HG02588 (cell line): ENCODE results near the gene CFAP61.
"Not testable (repeated sequence)": the region's sequence is repeated elsewhere in the genome, so short reads cannot be mapped to it uniquely, and the experiment has no call there.

ENCODE experiments used
- ATAC-seq: cut with Tn5 transposase; IDR thresholded peaks from one replicate; pipeline ENCODE4 v1.9.1; 2021; ENCODE audit warnings: mild to moderate bottlenecking, moderate library complexity; ENCODE audit not compliant: unreplicated experiment

Gene CFAP61

GRCh38 chr20:20085812-20086211 lies 33.5 kb downstream of the CFAP61 start:
- no peak for ATAC-seq

- ATAC-seq: no peak
These were observed 36.7 kb downstream of the CFAP61 start for GRCh38 chr20:20089018-20089417.

GRCh38 chr20:20089939-20090338 lies 37.6 kb downstream of the CFAP61 start:
- no peak for ATAC-seq

DNA sequence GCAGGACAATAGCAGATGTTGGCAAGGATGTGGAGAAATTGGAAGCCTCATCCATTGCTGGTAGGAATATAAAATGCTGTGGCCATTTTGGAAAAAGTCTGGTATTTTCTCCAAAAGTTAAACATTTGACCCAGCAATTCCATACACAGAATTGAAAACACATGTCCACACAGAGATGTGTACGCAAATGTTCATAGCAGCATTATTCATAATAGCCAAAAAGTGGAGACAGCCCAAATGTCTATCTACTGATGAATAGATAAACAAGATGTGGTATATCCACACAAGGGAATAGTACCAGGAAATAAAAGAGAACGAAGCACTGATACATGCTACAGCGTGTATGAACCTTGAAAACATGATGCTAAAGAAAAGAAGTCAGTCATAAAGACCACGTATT lies 40.5 kb downstream of the CFAP61 start:
- no peak for ATAC-seq

- ATAC-seq: no peak
These were observed 42.1 kb downstream of the CFAP61 start for GRCh38 chr20:20094410-20094809.

- no peak for ATAC-seq
These were observed 43.0 kb downstream of the CFAP61 start for GRCh38 chr20:20095114-20095872.

DNA sequence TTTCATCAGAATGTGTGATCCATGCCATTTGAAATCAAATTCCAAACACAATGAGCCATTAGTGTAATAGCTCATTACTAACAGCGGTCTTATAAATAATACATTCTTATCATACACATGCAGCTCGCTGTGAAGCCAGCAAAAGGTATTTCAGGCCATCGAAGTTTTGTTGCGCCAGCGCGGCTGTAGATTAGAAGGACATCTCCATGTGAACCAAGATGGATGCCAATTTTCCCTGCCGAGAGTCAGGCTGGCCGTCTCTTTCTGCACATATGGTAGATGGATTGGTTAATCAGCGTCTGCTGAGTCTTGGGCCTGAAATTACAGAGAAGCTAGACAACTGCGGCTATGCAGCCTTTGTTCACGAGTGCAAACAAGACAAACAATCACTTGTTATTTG lies 44.1 kb downstream of the CFAP61 start:
- ATAC-seq: no peak

GRCh38 chr20:20100881-20101280 lies 48.5 kb downstream of the CFAP61 start:
- no peak for ATAC-seq

DNA sequence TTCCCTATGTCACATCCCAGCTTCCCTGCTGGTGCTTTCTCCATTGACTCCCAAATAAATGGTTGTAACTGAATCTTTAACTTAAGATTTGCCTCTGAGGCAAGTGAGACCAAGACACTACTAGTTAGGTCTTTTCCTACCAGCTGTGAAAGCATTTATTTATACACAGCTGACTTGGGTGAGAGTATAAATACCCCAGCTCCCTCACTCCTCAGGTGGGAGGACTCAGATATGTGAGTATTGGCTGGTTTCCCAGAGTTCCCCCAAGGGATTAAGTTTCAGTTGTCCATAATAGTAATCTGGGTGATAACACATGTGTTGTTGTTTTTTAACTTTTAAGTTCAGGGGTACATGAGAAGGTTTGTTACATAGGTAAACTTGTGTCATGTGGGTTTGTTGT lies 49.8 kb downstream of the CFAP61 start:
- no peak for ATAC-seq

DNA sequence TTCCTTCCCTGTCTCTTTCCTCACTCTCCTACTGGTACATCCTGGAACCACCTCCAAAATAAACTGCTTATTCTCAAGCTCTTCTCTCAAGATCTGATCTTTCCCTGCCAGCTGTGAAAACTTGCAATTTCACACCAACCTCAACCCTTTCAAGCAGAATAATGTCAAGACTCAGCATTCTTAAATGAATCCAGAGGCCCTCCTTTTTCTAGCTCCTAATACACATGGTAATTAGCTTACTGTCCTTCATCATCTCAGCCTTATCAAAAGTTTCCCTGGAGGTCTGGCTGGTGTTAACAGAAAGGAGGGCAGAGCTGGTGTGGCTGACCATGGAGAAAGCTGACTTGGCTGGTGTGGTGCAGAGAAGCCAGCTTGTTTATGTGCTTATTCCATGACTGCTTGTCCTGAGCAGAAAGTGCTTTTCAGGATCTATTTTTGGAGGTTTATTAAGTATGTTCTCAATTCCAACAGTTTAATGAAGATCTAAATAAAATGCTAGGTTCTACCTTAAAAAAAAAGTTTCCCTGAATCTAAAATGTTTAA lies 50.5 kb downstream of the CFAP61 start:
- no peak for ATAC-seq

- ATAC-seq: no peak
These were observed 51.2 kb downstream of the CFAP61 start for GRCh38 chr20:20103486-20103885.

DNA sequence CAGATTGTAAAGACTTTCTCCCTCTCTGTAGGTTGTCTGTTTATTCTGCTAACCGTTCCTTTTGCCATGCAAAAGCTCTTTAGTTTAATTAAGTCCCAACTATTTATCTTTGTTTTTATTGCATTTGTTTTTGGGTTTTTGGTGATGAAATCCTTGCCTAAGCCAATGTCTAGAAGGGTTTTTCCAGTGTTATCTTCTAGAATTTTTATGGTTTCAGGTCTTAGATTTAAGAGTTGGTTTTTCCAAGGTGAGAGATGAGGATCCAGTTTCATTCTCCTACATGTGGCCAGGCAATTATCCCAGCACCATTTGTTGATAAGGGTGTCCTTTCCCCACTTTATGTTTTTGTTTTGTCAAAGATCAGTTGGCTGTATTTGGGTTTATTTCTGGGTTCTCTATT lies 70.9 kb downstream of the CFAP61 start:
- not testable (repeated sequence) for ATAC-seq

- ATAC-seq: no peak
These were observed 78.1 kb downstream of the CFAP61 start for GRCh38 chr20:20130399-20130798.

DNA sequence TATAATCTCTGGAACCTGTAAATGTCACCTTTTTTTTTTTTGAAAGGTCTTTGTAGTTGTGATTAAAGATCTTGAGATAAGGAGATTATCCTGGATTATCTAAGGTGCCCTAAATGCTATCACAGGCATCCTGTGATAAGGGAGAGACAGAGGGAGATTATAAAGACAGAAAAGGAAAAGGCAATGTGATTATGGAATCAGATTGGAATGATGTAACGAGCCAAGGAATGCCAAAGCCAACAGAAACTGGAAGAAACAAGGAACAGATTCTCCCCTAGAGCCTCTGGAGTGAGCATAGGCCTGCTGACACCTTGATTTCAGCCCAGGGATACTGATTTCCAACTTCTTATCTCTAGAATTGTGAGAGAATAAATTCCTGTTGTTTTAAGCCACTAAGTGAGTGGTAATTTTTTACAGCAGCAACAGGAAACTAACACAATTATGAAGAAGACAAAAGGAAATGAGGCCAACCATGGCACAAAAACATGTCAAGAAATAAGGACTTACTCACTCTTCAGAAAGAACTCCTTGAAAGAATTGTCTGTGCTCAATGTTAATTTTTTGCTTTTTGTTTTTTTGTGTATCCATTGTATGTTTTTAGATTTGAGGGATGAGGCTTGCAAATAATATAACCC lies 82.7 kb downstream of the CFAP61 start:
- no peak for ATAC-seq

DNA sequence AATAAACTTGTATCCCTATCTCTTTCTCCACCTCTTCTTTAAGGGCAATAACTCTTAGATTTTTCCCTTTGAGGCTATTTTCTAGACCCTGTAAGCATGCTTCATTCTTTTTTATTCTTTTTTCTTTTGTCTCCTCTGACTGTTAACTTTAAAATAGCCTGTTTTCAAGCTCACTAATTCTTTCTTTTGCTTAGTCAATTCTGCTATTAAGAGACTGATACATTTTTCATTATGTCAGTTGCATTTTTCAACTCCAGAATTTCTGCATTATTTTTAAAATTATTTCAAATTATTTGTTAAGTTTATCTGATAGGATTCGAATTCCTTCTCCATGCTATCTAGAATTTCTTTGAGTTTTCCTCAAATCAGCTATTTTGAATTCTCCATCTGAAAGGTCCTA lies 84.0 kb downstream of the CFAP61 start:
- no peak for ATAC-seq

GRCh38 chr20:20137851-20138250 lies 85.5 kb downstream of the CFAP61 start:
- no peak for ATAC-seq

DNA sequence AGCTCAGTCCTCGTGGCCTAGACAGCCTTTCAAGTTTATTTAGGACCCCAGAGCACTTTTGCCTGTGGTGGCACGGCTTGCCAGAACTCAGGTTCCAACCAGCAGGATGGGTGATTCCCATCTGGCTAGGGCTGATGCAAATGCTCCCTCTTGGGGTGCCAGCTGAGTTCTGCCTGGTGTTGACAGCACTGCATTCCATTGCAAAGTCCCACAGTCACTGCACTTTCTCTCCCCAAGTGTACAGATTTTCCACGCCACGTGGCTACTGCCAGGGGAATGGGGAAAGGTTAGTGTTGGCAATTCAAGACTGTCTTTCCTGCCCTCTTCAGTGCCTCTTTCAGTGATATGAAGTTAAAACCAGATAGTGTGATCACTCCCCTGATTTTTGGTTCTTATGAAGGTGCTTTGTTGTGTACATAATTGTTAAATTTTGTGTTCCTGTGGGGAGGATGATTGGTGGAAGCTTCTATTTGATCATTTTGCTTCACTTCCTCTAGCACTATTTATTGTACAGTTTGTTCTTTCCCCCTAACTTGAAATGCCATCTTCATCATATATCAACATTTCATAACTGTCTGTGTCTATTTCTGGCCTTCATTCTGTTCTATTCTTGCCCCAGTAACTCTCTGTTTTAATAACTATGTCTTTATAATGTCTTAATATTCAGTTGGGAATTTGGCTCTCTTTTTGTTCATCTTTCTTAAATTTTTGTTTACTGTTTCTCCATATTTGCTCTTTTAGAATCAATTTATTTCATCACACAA lies 86.2 kb downstream of the CFAP61 start:
- no peak for ATAC-seq

DNA sequence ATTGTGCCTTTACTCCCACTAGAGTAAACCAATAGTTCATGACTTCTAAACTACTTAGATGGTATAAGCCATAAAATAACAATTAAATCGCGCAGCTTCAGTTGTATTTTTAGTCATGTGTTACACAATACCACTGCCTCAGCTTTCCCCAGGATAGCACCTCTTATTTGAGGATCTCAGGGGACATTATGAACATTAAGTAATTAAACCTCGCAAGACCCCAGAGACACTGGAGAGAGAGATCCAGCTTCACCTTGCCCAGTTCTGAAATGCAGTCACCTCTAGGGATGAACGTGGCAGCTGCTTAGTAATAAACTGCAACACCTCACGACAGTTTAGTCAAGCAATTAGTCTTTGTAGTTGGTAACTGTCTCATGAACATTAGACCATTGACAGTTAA lies 87.1 kb downstream of the CFAP61 start:
- no peak for ATAC-seq

GRCh38 chr20:20143165-20143564 lies 90.8 kb downstream of the CFAP61 start:
- ATAC-seq: no peak

GRCh38 chr20:20143646-20144045 lies 91.3 kb downstream of the CFAP61 start:
- no peak for ATAC-seq

DNA sequence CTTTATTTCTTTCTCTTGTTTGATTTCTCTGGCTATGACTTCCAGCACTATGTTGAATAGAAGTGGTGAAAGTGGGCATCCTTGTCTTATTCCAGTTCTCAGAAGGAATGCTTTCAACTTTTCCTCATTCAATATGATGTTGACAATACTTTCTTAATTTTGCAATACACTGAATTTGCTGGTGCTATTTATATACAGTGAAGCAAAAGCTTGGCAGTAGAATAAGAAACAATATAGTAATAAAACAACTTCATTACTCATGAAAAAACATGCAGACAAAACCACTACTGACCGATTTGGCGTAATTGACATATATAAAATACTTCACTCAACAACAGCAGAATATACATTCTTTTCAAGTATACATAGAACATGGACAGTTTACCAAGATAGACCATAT lies 96.4 kb downstream of the CFAP61 start:
- no peak for ATAC-seq

GRCh38 chr20:20150241-20150640 lies 97.9 kb downstream of the CFAP61 start:
- ATAC-seq: no peak
